SH-SY5Y (cell line): ENCODE results near the gene LIG3.

ENCODE experiments used
- GATA2 ChIP-seq: IDR thresholded peaks from 2 replicates; pipeline ENCODE4 v1.6.1; 2011; ENCODE audit warnings: mild to moderate bottlenecking, low read depth, low read length
- GATA3 ChIP-seq: IDR thresholded peaks from 2 replicates; pipeline ENCODE4 v1.6.1; 2011; ENCODE audit warnings: low read depth, mild to moderate bottlenecking, low read length, moderate library complexity

DNA sequence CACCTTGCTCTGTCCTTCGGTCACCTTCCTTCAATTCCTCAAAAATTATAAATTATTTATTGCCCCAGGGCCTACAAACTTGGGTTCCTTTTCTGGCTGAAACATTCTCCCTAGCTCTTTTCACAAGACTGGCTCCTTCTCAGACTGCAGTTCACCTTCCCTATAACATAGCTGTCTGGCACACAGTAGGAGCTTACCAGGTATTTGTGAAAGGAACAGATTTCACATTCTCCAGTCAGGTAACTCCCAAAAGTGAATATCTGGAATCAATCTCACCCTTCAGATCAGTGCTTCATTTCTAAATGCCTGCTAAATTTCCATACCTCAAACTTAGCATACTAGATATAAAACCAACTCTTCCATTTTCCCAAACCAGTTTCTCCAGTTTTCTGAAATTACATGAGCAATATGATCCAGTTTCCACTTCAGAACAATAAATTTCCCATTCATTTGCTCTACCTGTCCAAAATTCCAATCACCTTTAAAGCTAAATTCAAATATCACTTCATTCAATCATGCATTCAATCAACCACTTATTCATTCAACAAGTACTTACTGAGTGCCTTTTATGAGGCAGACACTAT, 77.1 kb downstream of the LIG3 start:
- TF ChIP-seq GATA2 = no peak
- TF ChIP-seq GATA3 = no peak
